T-helper 22 cell (primary cell): Measurements from ENCODE around the gene TSEN15.
"Not testable (repeated sequence)": the region's sequence is repeated elsewhere in the genome, so short reads cannot be mapped to it uniquely, and the experiment has no call there.

Experiments
- DNase-seq: peaks from one replicate; pipeline ENCODE4 v3.0.0-alpha.2; 2020; ENCODE audit warnings: low read depth

The TSEN15 gene

DNA sequence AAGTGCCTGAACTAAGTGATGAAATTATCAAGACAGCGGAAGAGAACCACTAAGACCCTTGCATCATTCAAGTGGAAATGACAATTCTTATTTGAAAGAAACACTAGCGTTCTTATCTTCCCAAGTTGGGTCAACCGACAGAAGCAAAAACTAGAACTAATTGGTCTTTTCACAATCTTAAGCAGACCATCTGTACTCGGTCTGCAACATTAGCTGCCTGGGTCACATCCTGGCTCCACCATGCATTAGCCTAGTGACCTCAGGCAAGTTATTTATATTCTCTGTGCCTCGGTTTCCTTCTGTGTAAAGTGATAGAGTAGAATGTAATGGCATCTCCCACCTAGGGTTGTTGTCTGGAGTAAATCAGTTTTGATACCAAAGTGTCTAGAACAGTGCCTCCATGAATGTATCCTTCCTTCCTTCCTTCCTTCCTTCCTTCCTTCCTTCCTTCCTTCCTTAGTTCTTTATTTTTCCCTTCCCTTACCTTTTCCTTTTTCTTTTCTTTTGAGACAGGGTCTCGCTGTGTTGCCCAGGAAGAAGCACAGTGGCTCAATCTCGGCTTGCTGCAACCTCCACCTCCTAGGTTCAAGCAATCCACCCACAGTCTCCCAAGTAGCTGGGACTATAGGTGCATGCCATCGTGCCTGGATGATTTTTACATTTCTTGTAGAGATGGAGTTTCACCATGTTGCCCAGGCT is 20.0 kb upstream of the TSEN15 start:
- no peak for DNase-seq

DNA sequence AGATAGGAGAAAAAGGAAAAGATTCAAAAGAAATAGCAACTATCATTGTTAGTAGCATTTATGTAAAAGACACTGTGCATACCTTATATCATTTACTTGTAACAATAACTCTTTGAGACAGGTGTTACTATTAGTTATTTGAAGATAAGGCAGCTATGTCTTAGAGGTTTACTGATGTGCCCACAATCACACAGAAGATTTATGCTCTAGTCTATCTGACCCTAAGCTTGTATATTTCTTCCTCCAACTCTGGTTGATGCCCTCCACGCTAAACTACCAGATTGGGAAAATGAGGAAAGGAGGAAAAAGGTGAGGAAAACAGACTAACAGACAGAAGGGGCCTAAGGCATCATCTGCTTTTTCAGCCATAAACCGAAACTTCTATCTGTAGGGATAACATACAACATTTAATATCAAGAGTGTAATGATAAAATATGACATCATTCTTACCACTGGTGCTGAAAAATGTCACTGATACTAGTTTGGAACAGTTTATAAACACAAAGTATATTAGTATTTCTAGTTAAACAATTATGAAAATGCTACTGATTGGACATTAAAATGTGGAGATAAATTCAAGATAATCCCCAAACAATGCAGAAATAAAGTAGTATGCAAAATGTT is 19.1 kb upstream of the TSEN15 start:
- no peak for DNase-seq

DNA sequence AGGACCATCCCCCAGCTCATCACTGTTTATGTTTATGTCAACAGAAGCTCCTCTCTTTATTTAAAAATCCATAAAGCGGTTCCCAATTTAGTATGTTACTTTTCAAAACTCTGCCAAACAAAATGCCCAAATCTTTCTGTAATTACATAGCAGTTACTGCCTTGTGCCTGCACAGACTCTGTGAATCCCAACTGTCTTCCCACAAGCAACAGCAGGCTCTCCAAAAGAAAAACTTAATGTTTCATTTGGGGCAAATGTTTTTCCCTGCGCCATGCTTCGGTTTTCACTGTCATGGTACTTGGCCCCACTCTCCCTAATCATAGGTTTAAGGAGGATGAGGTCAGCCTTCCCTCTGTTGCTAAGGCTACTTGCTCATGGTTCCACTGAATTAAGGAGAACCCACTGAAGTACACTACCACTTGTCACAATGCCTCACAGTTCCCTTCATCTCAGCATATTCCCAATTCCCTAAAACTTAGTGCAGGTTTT is 18.6 kb upstream of the TSEN15 start:
- DNase-seq: no peak

DNA sequence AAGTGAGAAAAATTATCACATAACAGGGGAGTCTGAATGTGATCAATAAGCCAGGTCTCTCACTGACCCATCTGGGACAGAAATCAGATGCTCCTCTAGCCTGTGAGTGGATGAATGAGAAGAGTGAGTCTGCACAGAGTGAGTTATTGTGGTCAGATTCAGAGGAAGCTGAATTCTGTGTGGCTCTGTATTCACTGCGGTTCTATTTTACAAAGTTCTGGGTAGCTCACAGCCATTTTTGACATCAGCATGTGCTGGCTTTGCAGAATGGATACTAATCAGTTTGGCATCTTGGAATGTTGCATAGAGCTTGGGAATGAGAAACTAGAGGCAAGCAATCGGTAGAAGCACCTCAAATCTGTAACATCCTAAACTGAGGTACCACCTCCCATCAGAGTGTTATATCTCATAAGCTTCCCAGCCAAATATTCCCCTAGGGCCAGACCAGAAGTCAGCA is 17.8 kb upstream of the TSEN15 start:
- DNase-seq: no peak

DNA sequence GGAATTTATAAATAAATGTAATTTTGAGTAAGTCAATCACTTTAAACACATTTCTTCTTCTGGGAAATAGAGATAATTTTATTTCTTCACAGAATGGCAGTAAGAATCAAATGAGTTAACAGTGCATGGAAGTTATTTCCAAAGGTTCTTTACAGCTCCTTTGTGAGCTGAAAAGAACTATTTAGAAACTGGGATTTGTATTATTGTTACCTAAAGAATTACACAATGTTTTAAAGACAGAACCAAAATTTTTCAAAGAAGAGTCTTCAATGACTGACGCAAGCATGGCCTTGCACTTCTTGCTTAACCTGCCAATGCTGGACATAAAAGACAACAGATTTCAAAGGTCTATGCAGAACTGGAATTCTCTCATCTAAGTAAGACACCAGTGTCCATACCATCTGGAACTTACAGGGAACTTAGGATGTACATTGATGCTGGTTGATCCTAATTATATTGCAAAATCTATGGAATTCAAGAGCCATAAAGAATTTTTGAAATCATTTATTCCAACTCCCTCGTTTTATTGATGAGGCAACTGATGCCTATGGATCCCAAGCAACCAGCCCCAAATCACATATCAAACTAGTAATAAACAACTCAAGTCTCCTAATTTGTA is 16.7 kb upstream of the TSEN15 start:
- DNase-seq: no peak

DNA sequence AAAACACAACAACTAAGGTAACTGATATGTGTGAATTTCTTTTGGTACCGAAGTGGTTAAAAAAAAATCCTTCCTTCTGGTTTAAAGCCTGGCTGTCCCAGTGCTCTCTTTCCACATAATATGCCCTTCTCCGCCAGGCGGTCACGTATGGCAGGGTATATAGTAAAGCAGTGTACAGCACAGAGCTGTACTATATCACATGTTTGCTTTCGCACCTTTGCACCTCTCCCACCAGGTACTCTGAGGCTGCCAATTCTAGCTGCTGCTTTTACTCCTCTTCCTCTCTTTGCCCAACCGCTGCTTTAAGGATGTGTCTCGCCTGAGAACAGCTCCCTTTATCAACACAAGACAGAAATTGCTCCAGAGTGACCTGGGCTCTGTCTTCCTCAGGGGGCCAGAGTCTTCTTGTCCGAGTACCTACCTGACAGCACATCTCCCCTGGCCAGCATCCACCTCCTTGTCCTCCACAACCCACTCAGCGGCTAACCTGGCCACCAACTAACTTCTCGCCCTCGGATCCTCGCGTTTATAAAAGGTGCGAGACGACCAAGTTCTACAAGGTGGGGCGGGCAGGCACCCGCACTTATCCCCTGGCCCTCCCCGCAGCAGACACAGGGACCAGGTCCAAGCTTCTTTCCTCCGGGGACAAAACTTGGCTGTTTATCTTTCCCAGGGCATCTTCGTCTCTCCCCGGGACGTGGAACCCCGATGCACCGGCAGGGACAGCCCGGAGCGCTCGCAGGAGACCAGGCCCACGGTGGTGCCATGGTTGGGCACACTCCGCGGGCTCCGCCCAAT is 15.6 kb upstream of the TSEN15 start:
- DNase-seq: no peak

DNA sequence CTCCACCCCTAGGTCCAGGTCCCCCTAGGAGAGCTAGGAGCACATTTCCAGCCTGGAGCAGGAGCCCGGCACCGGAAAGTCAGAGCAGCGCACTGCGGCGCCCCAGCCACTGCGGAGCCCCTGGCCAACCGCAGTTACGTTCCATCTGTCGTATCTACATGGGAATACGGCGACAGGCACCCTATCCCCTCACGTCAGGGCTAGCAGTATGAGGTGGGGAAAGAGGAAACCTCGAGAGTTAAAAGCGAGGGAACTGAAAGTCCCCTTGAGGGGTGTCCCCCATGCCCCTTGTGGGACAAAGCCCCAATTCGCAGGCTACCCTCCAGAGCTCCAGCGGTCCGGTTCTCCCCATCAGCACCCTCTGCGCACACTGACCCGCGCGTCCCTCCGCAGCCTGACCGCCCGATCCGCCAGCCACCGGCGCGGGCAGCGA is 15.0 kb upstream of the TSEN15 start:
- DNase-seq: no peak

DNA sequence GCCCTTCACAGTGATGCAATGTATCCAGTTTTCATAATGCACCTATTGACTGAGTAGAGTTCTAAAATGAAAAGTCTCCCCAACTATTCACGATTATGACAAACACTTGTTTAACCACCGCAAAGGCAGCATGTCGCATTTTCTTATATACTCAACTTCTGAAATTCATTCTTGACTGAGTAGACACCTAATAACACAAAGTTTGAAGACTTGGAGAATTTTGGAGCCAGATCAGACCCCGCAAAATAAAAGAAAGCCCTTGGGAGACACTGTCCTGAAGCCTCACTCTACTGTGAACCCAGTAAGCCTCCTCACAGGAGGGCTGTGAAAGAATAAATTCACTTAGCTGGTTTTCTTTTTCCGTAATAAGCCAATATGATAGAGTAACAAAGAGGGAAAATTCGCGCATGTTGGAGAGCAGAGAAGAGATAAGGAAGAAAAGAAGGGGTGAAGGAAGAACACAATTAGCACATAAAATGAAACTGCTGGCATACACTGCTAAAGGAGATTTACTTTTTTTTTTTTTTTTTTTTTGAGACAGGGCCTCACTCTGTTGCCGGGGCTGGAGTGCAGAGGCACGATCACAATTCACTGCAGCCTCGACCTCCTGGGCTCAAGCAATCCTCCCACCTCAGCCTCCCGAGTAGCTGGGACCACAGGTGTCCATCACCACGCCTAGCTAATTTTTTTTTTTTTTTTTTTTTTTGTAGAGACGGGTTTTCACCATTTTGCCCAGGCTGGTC is 13.5 kb upstream of the TSEN15 start:
- no peak for DNase-seq

DNA sequence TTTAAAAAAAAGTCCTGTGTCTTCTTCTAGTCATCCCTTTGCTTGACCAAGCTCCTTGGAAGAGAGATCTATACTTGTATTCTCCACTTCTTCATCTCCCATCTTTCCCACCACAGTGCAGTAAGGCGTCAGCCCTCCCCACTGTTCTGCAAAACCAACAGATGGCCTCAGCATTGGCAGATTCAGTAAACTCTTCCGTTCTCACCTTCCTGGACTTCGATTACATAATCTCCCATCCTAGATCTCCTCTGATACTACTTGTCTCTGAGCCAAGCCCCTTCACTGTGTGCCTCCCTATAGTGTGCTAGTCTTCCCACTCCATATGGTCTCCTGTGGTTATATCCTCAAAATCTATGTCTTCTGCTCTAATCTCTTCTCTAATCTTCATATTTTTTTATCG is 12.4 kb upstream of the TSEN15 start:
- DNase-seq: no peak

DNA sequence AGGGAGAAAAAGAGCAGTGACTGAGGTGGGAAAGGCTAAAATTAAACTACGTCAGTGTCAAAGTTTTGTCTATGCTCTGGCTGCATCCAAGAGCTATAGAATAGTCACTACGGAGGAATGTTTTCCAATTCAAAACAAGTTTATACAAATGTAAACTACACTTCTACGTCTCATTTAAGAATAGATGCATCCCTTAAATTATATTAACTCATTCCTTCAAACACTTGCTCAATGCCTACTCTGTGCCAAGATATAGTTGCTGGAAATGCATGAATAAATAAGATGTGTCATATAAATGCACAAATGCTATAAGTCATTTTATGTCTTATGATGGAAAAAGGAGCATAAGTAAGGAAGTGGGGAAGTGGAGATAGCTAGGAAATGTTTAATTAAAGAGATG is 9.8 kb upstream of the TSEN15 start:
- no peak for DNase-seq

DNA sequence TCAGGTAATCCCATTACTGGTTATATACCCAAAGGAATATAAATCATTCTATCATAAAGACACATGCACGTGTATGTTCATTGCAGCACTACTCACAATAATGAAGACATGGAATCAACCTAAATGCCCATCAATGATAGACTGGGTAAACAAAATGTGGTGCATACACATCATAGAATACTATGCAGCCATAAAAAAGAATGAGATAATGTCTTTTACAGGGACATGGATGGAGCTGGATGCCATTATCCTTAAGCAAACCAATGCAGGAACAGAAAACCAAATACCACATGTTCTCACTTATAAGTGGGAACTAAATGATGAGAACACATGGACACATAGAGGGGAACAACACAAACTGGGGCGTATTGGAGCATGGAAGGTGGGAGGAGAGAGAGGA is 8.2 kb upstream of the TSEN15 start:
- not testable (repeated sequence) for DNase-seq

DNA sequence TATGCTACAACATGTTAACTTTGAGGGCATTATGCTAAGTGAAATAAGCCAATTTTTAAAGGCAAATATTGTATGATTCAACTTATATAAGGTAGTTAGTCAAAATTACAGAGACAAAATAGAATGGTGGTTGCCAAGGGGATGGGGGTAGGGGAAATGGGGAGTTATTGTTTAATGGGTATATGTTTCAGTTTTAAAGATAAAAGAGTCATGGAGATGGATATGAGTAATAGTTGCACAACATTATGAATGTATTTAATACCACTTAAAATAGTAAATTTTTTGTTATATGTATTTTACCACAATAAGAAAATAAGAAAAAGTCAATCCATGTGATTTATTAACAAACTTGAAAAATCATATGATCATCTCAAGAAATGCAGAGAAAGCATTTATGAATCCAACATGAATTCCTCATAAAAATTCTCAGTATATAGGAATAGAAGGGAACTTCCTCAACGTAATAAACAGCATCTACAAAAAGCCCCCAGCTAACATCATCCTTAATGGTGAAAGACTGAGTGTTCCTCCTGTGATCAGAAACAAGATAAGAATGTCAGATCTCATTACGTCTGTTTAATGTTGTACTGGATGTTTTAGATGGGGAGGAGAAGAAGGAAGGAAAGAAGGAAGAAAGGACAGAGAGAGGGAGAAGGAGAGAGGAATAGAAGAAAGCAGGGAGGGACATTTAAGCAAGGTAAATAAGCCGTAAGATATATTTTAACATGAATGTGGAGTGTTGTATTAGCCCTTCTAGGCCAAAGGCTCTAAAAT is 6.7 kb upstream of the TSEN15 start:
- DNase-seq: no peak

DNA sequence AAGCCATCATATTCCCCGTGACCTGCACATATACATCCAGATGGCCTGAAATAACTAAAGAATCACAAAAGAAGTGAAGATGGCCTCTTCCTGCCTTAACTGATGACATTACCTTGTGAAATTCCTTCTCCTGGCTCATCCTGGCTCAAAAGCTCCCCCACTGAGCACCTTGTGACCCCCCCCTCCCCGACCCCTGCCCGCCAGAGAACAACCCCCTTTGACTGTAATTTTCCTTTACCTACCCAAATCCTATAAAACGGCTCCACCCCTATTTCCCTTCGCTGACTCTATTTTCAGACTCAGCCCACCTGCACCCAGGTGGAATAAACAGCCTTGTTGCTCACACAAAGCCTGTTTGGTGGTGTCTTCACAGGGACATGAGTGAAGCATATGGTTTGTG is 4.0 kb upstream of the TSEN15 start:
- DNase-seq: not testable (repeated sequence)

DNA sequence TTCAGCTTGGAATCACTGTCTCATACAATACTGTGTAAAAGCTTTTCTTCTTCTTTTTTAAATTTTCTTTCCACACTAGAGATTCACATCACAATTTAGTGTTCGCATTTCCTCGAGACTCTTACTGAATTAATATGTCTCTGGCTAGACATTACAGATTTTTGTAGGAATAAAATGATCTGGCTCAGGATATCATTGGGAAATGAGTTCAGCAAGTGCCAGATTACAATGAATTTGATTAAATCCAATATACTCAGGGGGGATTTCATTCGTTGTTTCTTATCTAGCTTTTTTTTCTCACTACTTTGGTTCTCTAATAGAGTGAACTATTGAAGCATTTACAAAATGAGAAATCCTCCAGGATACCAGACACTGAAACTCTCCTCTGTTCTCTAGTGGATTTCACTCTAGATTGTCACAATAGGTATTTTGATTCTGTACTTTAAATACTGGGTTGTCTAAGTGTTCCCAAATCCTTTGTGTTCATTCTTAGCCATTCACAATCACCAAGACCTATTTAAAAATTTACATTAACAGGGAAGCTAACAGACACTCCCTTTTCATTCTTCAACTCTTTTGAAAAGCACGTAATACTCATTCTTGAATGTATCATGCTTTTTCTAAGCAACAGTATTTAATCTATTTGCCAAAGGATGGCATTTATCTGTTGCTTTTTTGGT is 2.8 kb upstream of the TSEN15 start:
- no peak for DNase-seq

DNA sequence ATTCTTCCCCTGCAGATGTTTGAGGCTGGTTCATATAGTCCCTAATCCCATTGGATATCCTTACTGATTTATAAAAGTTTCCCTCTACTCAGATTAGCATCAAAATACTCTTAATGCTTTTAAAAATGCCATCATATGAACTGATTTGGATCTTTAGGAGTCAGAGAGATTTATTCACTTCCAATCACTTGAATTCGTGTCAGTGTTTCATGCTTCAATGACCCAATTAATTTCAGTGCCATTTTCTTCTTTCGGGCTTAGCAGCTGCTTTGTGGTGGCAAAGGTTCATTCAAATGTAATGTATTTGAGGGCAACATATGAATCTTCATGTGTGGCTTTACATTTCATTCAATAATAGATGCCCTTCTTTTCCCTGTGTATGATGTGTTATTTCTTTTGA is 2.2 kb upstream of the TSEN15 start:
- no peak for DNase-seq

DNA sequence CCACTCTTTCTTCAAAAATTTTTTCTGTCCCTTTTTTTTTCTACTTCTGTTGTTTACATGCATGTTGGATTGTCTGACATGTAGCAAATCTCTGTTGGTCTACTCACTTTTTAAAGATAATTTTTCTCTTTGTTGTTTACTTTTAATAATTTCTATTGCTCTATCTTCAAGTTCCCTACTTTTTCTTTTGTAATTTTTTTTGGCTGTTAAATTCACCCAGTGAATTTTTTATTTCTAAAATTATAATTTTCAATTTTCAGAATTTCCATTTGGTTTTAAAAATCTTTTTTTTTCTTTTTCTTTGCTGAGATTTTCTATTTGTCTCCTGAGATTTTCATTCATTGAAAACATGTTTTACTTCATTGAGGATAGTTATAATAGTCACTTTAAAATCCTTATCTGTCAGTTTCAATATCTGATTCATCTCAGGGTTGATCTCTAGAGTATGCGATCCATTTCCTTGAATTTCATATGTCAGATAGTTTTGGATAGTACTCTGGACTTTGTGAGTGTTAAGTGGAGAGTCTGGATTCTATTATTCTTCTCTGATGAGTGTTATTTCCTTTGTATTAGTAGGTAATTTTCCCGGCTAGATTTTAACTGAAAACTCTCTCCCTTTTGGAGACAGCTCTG is 1.6 kb upstream of the TSEN15 start:
- DNase-seq: no peak

DNA sequence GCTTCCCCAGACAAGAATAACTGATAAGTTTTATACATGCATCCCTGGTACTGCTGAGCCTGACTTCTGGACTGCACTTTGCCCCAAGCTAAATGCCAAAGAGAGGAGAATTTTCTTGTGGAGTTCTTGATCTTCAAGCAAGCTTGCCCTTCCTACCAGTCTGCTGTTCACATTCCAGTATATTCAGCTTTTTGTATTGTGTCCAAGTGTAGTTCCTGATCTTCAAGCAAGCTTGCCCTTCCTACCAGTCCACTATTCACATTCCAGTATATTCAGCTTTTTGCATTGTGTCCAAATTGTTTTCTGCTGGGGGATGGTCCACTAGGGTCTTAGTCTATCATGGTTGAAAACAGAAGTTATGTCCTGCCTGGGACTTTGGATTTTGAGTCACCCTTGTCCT is 894 bp upstream of the TSEN15 start:
- no peak for DNase-seq

DNA sequence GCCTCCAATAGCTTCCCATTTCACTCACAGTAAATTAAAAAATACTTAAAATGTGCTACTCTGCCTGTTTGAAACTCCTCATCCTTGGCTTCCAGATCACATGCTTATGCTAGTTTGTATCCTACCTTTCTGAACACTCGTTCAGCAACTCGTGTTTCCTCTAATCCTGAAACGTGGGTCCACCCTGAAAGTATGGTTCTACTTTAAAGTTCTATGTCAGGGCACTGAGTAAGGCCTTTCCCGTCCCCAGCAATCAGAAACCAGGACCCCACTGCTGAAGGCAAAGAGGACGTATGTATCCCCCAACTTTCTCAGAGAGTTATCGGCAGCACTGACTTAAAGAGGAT is 419 bp upstream of the TSEN15 start:
- no peak for DNase-seq

DNA sequence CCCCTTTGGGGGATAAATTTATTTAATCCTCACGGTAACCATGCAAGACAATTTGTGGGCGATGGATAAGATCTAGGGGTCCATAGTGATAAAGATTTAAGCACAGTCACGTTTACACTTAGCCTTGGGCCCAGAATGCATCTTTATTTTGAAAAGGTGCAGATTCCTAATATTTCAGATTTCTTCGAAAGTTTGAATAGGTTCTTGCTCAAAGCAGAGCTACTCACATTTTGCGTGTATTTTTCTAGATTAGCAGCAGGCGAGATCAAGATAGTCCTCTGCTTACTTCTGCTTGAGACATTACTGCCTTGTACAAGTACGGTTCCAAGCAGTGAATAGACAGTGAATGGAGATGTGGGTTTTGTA is 647 bp downstream of the TSEN15 start:
- DNase-seq: no peak

DNA sequence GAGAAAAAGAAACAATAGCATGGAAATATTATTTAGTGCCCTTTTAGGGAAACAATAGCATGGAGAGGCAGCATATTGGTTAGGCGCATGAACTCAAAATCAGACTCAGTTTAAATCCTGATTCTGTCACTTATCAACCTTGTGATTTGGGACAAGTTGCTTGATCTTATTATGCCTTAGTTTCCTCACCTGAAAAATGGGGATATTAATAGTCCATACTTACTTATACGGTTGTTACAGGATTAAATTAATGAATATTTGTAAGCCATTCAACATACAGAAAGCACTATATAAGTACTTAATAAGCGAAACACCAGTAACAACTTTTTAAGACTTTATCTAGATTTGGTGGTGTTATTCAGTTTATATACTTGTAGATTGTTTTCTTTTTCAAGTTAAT is 1.2 kb downstream of the TSEN15 start:
- no peak for DNase-seq
